HG02981 (cell line): Measurements from ENCODE around the gene PLA2G10.
"Not testable (repeated sequence)": the region's sequence is repeated elsewhere in the genome, so short reads cannot be mapped to it uniquely, and the experiment has no call there.

ENCODE experiments used
- ATAC-seq: cut with Tn5 transposase; IDR thresholded peaks from one replicate; pipeline ENCODE4 v1.9.1; 2021; ENCODE audit warnings: mild to moderate bottlenecking, moderate library complexity; ENCODE audit not compliant: unreplicated experiment

The PLA2G10 gene, protein sequence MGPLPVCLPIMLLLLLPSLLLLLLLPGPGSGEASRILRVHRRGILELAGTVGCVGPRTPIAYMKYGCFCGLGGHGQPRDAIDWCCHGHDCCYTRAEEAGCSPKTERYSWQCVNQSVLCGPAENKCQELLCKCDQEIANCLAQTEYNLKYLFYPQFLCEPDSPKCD

DNA sequence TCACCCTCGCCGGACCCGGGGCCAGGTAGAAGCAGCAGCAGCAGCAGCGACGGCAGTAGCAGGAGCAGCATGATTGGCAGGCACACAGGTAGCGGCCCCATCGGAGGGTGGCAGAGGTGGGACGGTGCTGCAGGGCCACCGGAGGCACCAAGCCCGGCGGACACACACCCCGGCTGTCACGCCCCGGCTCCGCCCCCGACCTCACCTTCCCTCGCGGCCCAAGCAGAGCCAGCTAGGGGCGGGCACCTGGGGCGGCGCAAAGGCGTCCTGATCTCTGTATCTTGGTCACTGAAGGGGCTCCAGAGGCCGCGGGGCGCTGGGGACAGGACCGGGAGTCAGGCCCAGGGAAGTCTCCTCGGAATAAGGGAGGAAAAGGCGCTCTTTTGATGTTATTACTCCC, at the start of gene PLA2G10:
Gene PLA2G10, minus strand, starts transcription at position 180 of the 400 bp plus-strand sequence. Its CDS starts 79 bp downstream, at position 101.
- ATAC-seq, result not testable (repeated sequence)

- ATAC-seq, result peak; percentile 99
These were observed 48.4 kb upstream of the PLA2G10 start, which contains the start of gene NPIPA2 for GRCh38 chr16:14742273-14743128. Gene NPIPA2 (plus strand): TSS chr16:14742533. CDS start chr16:14748066, 5,533 bp downstream.

DNA sequence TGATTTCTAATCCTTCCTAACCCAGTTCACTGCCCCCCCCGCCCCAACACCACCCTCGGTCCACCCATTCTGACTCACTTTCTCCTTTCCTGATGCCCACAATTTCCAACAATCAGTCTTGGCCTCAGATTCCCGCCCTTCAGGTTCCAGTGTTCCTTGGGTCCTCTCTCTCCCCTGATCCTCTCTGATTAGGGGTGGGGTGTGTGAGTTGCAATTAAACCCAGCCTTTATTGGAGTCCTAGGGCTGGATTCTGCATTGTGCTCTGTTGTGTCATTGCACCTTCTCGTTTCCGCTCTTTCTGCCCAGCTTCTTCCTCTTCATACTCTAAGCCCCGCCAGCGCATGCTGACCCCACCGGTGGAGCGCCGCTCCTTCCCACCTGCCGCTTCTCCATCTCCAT, 47.7 kb upstream of the PLA2G10 start:
- ATAC-seq, result not testable (repeated sequence)

GRCh38 chr16:14740832-14741385, 46.8 kb upstream of the PLA2G10 start:
- not testable (repeated sequence) for ATAC-seq

DNA sequence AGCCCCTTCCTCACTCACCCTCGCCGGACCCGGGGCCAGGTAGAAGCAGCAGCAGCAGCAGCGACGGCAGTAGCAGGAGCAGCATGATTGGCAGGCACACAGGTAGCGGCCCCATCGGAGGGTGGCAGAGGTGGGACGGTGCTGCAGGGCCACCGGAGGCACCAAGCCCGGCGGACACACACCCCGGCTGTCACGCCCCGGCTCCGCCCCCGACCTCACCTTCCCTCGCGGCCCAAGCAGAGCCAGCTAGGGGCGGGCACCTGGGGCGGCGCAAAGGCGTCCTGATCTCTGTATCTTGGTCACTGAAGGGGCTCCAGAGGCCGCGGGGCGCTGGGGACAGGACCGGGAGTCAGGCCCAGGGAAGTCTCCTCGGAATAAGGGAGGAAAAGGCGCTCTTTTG, 39.1 kb upstream of the PLA2G10 start:
- not testable (repeated sequence) for ATAC-seq

DNA sequence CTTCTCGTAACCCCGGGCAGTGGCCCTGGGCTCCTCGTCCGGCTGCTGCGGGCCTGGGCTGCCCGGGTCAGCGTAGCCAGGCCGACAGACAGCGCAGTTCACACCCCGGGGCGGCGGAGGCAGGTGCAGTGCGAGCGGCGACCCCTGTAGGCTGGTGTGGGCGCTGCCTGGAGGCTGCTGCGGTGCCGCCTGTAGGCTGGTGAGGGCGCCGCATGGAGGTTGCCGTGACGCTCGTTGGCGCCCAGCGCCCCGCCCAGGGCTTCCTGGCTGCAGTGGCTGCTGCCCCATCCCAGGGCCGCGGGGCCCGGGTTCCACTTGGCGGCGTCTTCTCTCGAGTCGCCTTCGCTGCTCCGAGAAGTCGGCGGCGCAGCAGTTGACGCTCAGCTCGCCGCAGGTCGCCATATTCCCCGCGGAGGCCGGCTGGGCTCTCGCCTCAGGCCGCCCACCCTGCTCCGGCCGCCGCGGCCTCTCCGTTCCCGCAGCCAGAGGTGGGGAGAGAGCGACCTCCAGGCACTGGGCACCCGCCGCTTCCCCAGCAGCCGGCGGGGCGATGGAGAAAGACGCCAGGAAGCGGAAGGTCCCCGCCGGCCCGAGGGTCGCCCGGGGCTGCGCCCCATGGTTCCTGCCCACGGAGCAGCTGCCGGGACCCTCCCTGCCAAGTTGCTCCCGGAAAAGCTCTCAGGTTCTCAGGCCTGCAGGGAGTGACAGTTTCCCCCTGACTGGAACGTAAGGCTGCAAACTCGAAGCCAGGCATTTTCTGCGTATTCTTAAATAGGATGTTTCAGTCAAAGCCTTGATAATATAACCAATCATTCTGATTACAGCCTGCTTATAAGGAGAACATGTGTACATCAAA, 9.3 kb upstream of the PLA2G10 start, which contains the start of gene NPIPA3:
Gene NPIPA3, plus strand, starts transcription at position 256 of the 856 bp plus-strand sequence. CDS start 5,533 bp downstream, outside the sequence.
- ATAC-seq, result peak; percentile 99

DNA sequence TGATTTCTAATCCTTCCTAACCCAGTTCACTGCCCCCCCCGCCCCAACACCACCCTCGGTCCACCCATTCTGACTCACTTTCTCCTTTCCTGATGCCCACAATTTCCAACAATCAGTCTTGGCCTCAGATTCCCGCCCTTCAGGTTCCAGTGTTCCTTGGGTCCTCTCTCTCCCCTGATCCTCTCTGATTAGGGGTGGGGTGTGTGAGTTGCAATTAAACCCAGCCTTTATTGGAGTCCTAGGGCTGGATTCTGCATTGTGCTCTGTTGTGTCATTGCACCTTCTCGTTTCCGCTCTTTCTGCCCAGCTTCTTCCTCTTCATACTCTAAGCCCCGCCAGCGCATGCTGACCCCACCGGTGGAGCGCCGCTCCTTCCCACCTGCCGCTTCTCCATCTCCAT, 8.6 kb upstream of the PLA2G10 start:
- ATAC-seq, result not testable (repeated sequence)

DNA sequence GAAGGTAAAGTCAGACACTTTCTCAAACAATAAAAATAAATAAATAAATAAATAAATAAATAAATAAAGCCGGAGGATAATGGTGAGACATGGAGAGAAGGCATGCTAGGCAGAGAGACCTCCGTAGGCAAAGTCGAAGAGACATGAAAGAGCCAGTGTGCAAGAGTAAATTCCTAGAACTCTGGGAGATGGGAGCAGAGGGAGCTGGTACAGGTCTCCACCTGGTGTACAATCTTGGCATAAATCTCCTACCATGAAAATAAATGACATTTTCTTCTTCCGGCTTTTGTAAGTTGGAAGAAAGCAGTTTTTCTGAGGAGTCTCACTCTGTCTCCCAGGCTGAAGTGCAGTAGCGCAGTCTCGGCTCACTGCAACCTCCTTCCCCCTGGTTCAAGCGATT, 7.8 kb upstream of the PLA2G10 start:
- not testable (repeated sequence) for ATAC-seq

DNA sequence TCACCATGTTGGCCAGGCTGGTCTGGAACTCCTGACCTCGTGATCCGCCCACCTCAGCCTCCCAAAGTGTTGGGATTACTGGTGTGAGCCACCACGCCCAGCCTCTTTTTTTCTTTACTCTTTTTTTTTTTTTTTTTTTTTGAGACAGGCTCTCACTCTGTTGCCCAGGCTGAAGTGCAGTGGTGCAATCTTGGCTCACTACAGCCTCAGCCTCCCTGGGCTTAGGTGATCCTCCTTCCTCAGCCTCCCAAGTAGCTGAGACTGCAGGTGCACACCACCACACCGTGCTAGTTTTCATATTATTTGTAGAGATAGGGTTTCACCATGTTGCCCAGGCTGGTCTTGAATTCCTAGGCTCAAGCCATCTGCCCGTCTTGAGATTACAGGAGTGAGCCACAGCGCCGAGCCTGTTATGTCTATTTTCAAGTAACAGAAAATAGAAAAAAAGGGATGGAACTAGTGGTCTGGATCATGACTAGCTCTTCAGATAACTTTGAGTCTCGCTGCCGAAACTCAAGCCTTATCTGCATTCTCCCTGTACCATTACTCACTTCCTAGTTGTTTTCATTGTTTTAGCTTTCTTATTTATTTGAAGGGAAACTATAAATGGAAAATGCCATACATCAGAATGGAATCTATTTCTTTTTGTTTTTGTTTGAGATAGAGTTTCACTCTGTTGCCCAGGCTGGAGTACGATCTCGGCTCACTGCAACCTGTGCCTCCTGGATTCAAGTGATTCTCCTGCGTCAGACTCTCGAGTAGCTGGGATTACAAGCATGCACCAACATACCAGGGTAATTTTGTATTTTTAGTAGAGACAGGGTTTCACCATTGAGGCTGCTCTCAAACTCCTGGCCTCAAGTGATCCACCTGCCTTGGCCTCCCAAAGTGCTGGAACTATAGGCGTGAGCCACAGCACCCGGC, 8.0 kb downstream of the PLA2G10 start:
- ATAC-seq, result not testable (repeated sequence)

- no peak for ATAC-seq
These were observed 12.0 kb downstream of the PLA2G10 start for GRCh38 chr16:14682121-14682520.

DNA sequence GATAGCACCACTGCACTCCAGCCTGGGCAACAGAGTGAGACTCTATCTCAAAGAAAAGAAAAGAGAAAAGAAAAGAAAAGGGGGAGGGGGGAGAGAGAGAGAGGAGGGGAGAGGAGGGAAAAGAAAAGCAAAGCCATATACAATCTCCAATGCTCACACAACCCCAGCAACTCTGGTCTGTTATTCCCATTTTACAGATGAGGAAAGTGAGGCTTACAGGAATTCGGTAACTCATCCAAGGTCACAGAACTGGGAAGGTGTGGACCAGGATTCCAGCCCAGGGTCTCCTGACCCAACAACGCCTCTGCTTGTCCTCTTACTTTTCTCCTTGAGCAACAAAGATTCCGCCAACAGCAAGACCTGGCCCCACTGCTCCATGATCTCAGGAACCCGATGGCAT, 13.0 kb downstream of the PLA2G10 start:
- no peak for ATAC-seq

GRCh38 chr16:14680396-14680795, 13.7 kb downstream of the PLA2G10 start:
- not testable (repeated sequence) for ATAC-seq

GRCh38 chr16:14678748-14679497, 15.2 kb downstream of the PLA2G10 start:
- no peak for ATAC-seq

DNA sequence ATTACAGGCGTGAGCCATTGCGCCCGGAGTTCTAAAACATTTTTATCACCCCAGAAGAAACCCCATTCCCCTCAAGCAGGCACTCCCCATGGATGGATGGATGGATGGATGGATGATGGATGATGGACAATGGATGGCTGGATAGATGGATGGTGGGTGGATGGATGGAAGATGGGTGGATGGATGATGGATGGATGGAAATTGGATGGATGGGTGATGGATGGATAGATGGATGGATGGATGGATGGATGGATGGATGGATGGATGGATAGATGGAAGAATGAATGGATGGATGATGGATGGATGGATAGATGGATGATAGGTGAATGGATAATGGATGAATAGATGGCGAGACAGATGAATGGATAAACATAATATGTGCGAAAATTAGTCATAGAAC, 16.5 kb downstream of the PLA2G10 start:
- ATAC-seq, result no peak

- no peak for ATAC-seq
These were observed 17.5 kb downstream of the PLA2G10 start for GRCh38 chr16:14676633-14677032.

DNA sequence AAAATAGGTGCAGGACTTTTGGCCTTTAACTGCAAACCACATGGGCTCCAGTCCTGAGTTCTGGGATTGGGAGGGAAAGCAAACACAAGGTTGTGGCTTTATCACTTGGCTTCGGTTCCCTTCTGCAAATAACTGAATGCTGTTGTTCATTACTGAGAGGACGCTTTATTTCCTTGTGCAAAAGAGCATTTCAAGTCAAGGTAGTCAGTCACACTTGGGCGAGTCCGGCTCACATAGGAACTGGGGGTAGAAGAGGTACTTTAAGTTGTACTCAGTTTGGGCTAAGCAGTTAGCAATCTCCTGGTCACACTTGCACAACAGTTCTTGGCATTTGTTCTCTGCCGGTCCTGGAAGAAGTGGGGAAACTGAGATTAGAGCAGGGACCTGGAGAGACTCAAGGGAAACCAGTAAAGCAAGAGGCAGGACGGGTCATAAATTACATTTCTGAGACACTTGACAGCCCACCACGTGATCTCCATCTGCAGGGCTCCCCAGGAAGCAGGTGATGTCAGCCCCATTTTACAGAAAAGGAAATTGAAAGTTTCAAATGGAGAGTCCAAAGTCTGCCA, 21.6 kb downstream of the PLA2G10 start:
- ATAC-seq, result no peak

DNA sequence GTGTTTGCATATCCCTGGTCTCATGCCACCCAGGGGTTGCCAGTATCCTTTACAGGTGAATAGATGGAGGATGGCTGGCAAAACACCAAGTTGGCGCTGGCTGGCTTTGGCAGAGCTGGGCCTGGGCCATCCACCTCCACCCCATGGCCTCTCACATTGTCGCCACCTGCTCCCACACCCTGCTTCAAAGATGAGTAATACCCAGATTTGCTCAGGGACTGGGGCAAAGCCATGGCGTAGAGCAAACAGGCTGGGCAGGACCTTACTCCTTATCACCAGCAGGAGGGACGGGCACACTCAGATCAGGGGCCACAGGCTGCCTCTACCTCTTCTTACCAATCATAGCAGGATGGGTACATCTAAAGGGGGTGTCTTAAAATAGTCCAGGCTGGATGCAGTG, 24.3 kb downstream of the PLA2G10 start:
- ATAC-seq, result no peak

- no peak for ATAC-seq
These were observed 25.4 kb downstream of the PLA2G10 start for GRCh38 chr16:14668556-14669223.
